Left ventricle myocardium inferior (tissue), 1 donor: ENCODE data around the gene TPBGL. TPM values are rescaled to one million over a fixed set of nuclear protein-coding genes. Genes with fewer than 3 reads are reported as not detected.

Experiments used
- DNase-seq: peaks from one replicate; pipeline ENCODE4 v3.0.0-alpha.2; 2020
- H3K27ac ChIP-seq: fragments of 200-600 bp; replicated peaks from 2 replicates; pipeline ENCODE4 v1.8.0; 2021
- H3K27me3 ChIP-seq: fragments of 200-600 bp; 2 replicates; pipeline ENCODE4 v1.8.0; 2021; ENCODE audit warnings: low read depth
- H3K36me3 ChIP-seq: fragments of 200-600 bp; 2 replicates; pipeline ENCODE4 v1.8.0; 2021
- H3K4me1 ChIP-seq: fragments of 200-600 bp; 2 replicates; pipeline ENCODE4 v1.8.0; 2021
- H3K4me3 ChIP-seq: fragments of 200-600 bp; 2 replicates; pipeline ENCODE4 v1.8.0; 2021; ENCODE audit warnings: mild to moderate bottlenecking, moderate library complexity
- H3K9me3 ChIP-seq: fragments of 200-600 bp; replicated peaks from 2 replicates; pipeline ENCODE4 v1.8.0; 2021
- intact Hi-C: fragments of 100-400 bp; cut with micrococcal nuclease; formaldehyde crosslinking; loops from one replicate; pipeline ENCODE4 v1.11.0; 2022
- total RNA-seq: library from RNA; stranded (reverse); fragmentation: NEBNext Ultra II Directional; extraction: Animal tissue kit (Norgen Biotek cat#: 25700); gene quantifications from one replicate; pipeline ENCODE4 v1.2.1, GENCODE V29; 2021
- TF ChIP-seq, protein P1 (sequence below): fragments of 200-600 bp; IDR thresholded peaks from 2 replicates; pipeline ENCODE4 v1.8.0; 2021; ENCODE audit warnings: antibody characterized with exemption, mild to moderate bottlenecking, borderline replicate concordance
- donor health status: DM: no; HTN: yes; CAD: no; lungs with severe emphysema.

Gene TPBGL
- total RNA-seq, 1 donor from 2014 or later = 0.16 TPM

GRCh38 chr11:75214411-75214821 is 26.2 kb upstream of the TPBGL start:
- H3K9me3 ChIP-seq = no peaks in the 10 kb centered on the region

GRCh38 chr11:75214843-75215242 is 25.7 kb upstream of the TPBGL start:
- Histone ChIP-seq H3K4me1 (no peaks in the 10 kb centered on the region), H3K9me3 (no peaks in the 10 kb centered on the region), H3K27me3 (peaks cover 63% of the 10 kb centered on the region), H3K36me3 (no peaks in the 10 kb centered on the region), H3K27ac (no peak overlapping the region), H3K4me3 (no peak overlapping the region)
- TF ChIP-seq, protein P1, sequence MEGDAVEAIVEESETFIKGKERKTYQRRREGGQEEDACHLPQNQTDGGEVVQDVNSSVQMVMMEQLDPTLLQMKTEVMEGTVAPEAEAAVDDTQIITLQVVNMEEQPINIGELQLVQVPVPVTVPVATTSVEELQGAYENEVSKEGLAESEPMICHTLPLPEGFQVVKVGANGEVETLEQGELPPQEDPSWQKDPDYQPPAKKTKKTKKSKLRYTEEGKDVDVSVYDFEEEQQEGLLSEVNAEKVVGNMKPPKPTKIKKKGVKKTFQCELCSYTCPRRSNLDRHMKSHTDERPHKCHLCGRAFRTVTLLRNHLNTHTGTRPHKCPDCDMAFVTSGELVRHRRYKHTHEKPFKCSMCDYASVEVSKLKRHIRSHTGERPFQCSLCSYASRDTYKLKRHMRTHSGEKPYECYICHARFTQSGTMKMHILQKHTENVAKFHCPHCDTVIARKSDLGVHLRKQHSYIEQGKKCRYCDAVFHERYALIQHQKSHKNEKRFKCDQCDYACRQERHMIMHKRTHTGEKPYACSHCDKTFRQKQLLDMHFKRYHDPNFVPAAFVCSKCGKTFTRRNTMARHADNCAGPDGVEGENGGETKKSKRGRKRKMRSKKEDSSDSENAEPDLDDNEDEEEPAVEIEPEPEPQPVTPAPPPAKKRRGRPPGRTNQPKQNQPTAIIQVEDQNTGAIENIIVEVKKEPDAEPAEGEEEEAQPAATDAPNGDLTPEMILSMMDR = no peak
- DNase-seq = no peak
- intact Hi-C loops = no loop called here

More at GRCh38 chr11:75214411-75214821, 26.2 kb upstream of the TPBGL start:
- Histone ChIP-seq H3K4me1 (no peaks in the 10 kb centered on the region), H3K27me3 (peaks cover 66% of the 10 kb centered on the region), H3K4me3 (no peak overlapping the region), H3K36me3 (no peaks in the 10 kb centered on the region), H3K27ac (no peak overlapping the region)
- intact Hi-C loops = no loop called here
- TF ChIP-seq, protein P1 = peak; percentile 44
- DNase-seq = peak; percentile 77

GRCh38 chr11:75219869-75220268 is 20.7 kb upstream of the TPBGL start:
- TF ChIP-seq, protein P1 = no peak

GRCh38 chr11:75223954-75224643 is 16.5 kb upstream of the TPBGL start:
- TF ChIP-seq, protein P1 = no peak
- Histone ChIP-seq H3K4me3 (no peak overlapping the region), H3K9me3 (no peaks in the 10 kb centered on the region), H3K4me1 (no peaks in the 10 kb centered on the region), H3K36me3 (no peaks in the 10 kb centered on the region), H3K27ac (no peak overlapping the region), H3K27me3 (peaks cover 2% of the 10 kb centered on the region)
- intact Hi-C loops = no loop called here
- no peak for DNase-seq

More at GRCh38 chr11:75219869-75220268, 20.7 kb upstream of the TPBGL start:
- no peak overlapping the region for H3K27ac ChIP-seq
- no peaks in the 10 kb centered on the region for H3K9me3 ChIP-seq
- H3K4me3 ChIP-seq = no peak overlapping the region
- peaks cover 33% of the 10 kb centered on the region for H3K27me3 ChIP-seq
- intact Hi-C loops = no loop called here
- no peak for DNase-seq
- H3K4me1 ChIP-seq = no peaks in the 10 kb centered on the region
- H3K36me3 ChIP-seq = no peaks in the 10 kb centered on the region

- Histone ChIP-seq H3K4me3 (no peak overlapping the region), H3K27ac (no peak overlapping the region), H3K27me3 (peaks cover 15% of the 10 kb centered on the region), H3K9me3 (no peaks in the 10 kb centered on the region), H3K4me1 (no peaks in the 10 kb centered on the region), H3K36me3 (no peaks in the 10 kb centered on the region)
- intact Hi-C loops = no loop called here
- TF ChIP-seq, protein P1 = no peak
- no peak for DNase-seq
Observed at GRCh38 chr11:75225794-75226193, 14.8 kb upstream of the TPBGL start.
